PC-3 (cell line): Measurements from ENCODE around the gene PIM3. TPM values are rescaled to one million over a fixed set of nuclear protein-coding genes. Genes with fewer than 3 reads are reported as not detected.

Experiments used
- ATAC-seq: fragments of 200-7000 bp; cut with Tn5 transposase; 2 replicates; pipeline ENCODE4 v1.9.1; 2020; ENCODE audit warnings: mild to moderate bottlenecking, moderate library complexity
- BruUV-seq: library from RNA; stranded (reverse); fragments of 400-500 nt; replicated peaks from 2 replicates; lab custom pipeline; 2021; lab: Mats Ljungman, UMichigan
- CTCF ChIA-PET: fragments of 300-600 bp; sonication (Branson Sonifier 250); formaldehyde crosslinking; loops from one replicate; lab custom pipeline; 2022; ENCODE audit warnings: antibody characterized with exemption; lab: Charles Lee
- POLR2A ChIA-PET: fragments of 300-600 bp; sonication (Branson Sonifier 250); formaldehyde crosslinking; loops from one replicate; lab custom pipeline; 2022; ENCODE audit warnings: antibody characterized with exemption; ENCODE audit not compliant: unreplicated experiment; lab: Charles Lee
- DNase-seq: peaks from one replicate; pipeline ENCODE4 v3.0.0-alpha.2; 2015
- H2AFZ ChIP-seq: fragments of 300-600 bp; sonication (generic); 2 replicates; pipeline ENCODE4 v1.6.0; 2016; ENCODE audit warnings: antibody characterized with exemption, low read length
- H3F3A ChIP-seq: fragments of 300-600 bp; sonication (generic); one replicate; pipeline ENCODE4 v1.6.0; 2017; ENCODE audit warnings: antibody characterized with exemption, low read length, control low read depth, mild to moderate bottlenecking; ENCODE audit not compliant: unreplicated experiment
- H3K27ac ChIP-seq: fragments of 300-600 bp; sonication (generic); 2 replicates; pipeline ENCODE4 v1.5.1; 2016; ENCODE audit warnings: mild to moderate bottlenecking, low read length
- H3K27me3 ChIP-seq: fragments of 300-600 bp; sonication (generic); 2 replicates; pipeline ENCODE4 v1.6.1; 2016; ENCODE audit warnings: low read length, mixed read lengths
- H3K36me3 ChIP-seq: fragments of 300-600 bp; sonication (generic); 2 replicates; pipeline ENCODE4 v1.6.1; 2016; ENCODE audit warnings: low read depth, mixed run types, low read length, mixed read lengths
- H3K4me1 ChIP-seq: fragments of 300-600 bp; sonication (generic); 2 replicates; pipeline ENCODE4 v1.5.1; 2016; ENCODE audit warnings: low read length; ENCODE audit not compliant: insufficient read depth
- H3K4me2 ChIP-seq: fragments of 300-600 bp; sonication (generic); 2 replicates; pipeline ENCODE4 v1.6.0; 2016; ENCODE audit warnings: low read length
- H3K4me3 ChIP-seq: fragments of 300-600 bp; sonication (generic); 2 replicates; pipeline ENCODE4 v1.5.1; 2016; ENCODE audit warnings: mild to moderate bottlenecking, low read length, mixed read lengths
- H3K79me2 ChIP-seq: fragments of 300-600 bp; sonication (generic); 2 replicates; pipeline ENCODE4 v1.6.1; 2017; ENCODE audit warnings: low read length, mixed read lengths
- H3K9ac ChIP-seq: fragments of 300-600 bp; sonication (generic); 2 replicates; pipeline ENCODE4 v1.6.0; 2016; ENCODE audit warnings: mild to moderate bottlenecking, low read length
- H3K9me2 ChIP-seq: fragments of 300-600 bp; sonication (generic); replicated peaks from 2 replicates; pipeline ENCODE4 v1.6.1; 2016; ENCODE audit warnings: mixed run types, low read length, mixed read lengths
- H3K9me3 ChIP-seq: fragments of 300-600 bp; sonication (generic); 2 replicates; pipeline ENCODE4 v1.6.1; 2016; ENCODE audit warnings: low read length, mixed read lengths
- H4K20me1 ChIP-seq: fragments of 300-600 bp; sonication (generic); 2 replicates; pipeline ENCODE4 v1.6.1; 2016; ENCODE audit warnings: low read length, mixed read lengths
- EZH2 ChIP-seq: fragments of 300-600 bp; sonication (generic); IDR thresholded peaks from one replicate; pipeline ENCODE4 v1.6.1; 2017; ENCODE audit warnings: antibody characterized with exemption, mild to moderate bottlenecking, low read length; ENCODE audit not compliant: unreplicated experiment
- EZH2phosphoT487 ChIP-seq: fragments of 300-600 bp; sonication (generic); IDR thresholded peaks from 2 replicates; pipeline ENCODE4 v1.6.1; 2018; ENCODE audit warnings: mild to moderate bottlenecking, antibody characterized with exemption, low read length, borderline replicate concordance
- intact Hi-C: fragments of 100-400 bp; cut with micrococcal nuclease; formaldehyde crosslinking; loops from 2 replicates; pipeline ENCODE4 v1.9.0; 2023
- total RNA-seq: library from RNA; depleted of rRNA; stranded (reverse); fragments of >200 nt; gene quantifications from 2 replicates; pipeline ENCODE4 v1.2.3, GENCODE V29; 2014
- TF ChIP-seq, protein P1 (sequence below): fragments of 300-600 bp; sonication (generic); conservative IDR thresholded peaks from 2 replicates; pipeline ENCODE4 v1.5.1; 2017; ENCODE audit warnings: antibody characterized with exemption, low read depth, mild to moderate bottlenecking, low read length

The PIM3 gene
- total RNA-seq, 1 experiment from 2014 or later = 61.7 TPM

DNA sequence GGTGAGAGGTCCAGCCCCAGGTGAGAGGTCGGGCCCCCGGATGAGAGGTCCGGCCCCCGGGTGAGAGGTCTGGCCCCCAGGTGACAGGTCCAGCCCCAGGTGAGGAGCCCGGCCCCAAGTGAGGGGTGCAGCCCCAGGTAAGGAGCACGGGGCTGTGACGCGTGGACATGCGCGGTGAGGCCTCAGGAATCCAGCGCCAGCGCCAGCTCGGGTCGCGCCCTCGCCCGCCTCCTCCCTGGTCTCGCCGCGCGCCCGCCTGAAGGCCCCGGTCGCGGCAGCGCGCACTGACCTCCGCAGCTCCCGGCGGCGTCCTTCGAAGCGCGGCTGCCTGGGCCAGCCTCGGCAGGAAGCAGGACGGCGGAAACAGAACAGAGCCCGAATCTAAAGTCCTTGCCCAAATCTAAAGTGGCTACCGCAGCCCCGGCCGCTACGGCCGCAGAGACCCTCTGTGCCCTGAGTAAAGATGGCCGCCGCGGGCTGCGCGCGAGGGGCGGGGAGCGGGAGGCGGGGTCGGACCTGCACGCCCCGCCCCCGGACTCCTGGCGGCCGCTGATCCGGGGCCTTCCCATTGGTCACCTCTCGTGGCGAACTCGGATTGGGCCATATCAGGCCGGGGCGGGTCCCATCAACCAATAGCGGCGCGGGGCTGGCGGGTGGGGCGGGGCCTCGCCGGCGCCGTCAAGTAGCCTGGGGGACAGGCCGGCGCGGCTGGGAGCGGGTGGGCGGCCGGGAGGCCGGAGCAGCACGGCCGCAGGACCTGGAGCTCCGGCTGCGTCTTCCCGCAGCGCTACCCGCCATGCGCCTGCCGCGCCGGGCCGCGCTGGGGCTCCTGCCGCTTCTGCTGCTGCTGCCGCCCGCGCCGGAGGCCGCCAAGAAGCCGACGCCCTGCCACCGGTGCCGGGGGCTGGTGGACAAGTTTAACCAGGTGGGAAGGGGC, 42.3 kb upstream of the PIM3 start, which contains the start of the genes ALG12 and CRELD2:
TSS of gene ALG12 (minus strand) at position 465 of the 937 bp plus-strand sequence. CDS start 4,673 bp downstream, outside the sequence.
TSS of gene CRELD2 (plus strand) at position 661 of the 937 bp plus-strand sequence. CDS start at position 797, 136 bp downstream.
- ATAC-seq (peak; percentile 94), DNase-seq (peak; percentile 91)
- Histone ChIP-seq H3K9me2 (no peaks in the 10 kb centered on the region), H3K27ac (peak within 1 kb of the TSS; percentile 65), H3K4me2 (peak within 1 kb of the TSS; percentile 97), H2AFZ (peak within 1 kb of the TSS; percentile 94), H3K36me3 (no peaks in the 10 kb centered on the region), H3K79me2 (peaks cover 26% of the 10 kb centered on the region), H3K9ac (peak within 1 kb of the TSS; percentile 89), H3K4me1 (peaks cover 12% of the 10 kb centered on the region), H3K9me3 (no peaks in the 10 kb centered on the region), H3F3A (no peaks in the 10 kb centered on the region), H4K20me1 (no peaks in the 10 kb centered on the region), H3K27me3 (no peaks in the 10 kb centered on the region), H3K4me3 (peak within 1 kb of the TSS; percentile 78)
- intact Hi-C loops = loop anchor here (5.0 kb wide), 1 partner anchor 66 kb away; the partner anchor contains the start of gene ZBED4
- TF ChIP-seq EZH2 = no peak
- TF ChIP-seq, protein P1, sequence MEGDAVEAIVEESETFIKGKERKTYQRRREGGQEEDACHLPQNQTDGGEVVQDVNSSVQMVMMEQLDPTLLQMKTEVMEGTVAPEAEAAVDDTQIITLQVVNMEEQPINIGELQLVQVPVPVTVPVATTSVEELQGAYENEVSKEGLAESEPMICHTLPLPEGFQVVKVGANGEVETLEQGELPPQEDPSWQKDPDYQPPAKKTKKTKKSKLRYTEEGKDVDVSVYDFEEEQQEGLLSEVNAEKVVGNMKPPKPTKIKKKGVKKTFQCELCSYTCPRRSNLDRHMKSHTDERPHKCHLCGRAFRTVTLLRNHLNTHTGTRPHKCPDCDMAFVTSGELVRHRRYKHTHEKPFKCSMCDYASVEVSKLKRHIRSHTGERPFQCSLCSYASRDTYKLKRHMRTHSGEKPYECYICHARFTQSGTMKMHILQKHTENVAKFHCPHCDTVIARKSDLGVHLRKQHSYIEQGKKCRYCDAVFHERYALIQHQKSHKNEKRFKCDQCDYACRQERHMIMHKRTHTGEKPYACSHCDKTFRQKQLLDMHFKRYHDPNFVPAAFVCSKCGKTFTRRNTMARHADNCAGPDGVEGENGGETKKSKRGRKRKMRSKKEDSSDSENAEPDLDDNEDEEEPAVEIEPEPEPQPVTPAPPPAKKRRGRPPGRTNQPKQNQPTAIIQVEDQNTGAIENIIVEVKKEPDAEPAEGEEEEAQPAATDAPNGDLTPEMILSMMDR = no peak
- no peak for TF ChIP-seq EZH2phosphoT487
- no TSS peak for BruUV-seq
- POLR2A ChIA-PET = no interaction called here
- CTCF ChIA-PET = interaction anchor here (1.7 kb wide), 1 partner anchor 150 kb away, joined by 5 read pairs; no protein-coding TSS in a partner anchor

DNA sequence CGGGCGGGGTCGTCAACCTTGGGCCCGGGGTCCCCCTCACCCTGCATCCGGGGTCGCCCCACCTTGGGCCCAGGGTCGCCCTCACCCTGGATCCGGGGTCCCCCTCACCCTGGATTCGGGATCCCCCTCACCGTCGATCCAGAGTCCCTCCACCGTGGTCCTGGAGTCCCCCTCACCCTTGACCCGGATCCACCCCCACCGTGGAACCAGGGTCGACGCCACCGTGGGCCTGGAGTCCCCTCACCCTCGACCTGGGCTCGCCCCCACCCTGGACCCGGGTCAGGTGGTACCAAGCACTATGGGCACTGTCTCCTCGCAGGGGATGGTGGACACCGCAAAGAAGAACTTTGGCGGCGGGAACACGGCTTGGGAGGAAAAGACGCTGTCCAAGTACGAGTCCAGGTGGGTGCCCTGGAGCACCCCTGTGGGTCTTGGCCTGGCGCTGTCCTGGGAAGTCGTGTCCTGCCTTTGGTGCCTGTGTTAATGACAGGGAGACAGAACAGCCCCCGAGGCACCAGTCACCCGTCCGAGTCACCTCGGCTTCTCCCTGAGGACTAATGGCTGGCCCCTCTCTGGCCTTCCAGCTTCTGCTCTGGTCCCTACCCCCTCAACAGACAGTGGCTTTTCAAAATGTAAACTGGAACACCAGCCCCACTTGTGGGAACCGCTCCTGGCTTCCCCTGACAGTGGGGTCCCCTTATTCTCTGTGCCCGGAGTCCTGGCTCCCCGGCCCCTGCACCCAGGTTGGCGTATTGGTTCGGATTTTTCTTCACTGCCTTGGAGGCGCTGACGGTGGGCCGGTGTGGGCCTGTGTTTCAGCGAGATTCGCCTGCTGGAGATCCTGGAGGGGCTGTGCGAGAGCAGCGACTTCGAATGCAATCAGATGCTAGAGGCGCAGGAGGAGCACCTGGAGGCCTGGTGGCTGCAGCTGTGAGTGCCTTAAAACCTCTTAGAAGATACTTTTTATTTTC, 41.4 kb upstream of the PIM3 start:
- Histone ChIP-seq H3K9me3 (no peaks in the 10 kb centered on the region), H3K79me2 (peaks cover 26% of the 10 kb centered on the region), H4K20me1 (no peaks in the 10 kb centered on the region), H3K4me2 (peak overlapping the region; percentile 83), H3K9ac (peak overlapping the region; percentile 89), H3K27ac (no peak overlapping the region), H2AFZ (0 out of 2 replicates have a peak overlapping the region, but pooled peaks have one; percentile 7), H3K27me3 (no peaks in the 10 kb centered on the region), H3K9me2 (no peaks in the 10 kb centered on the region), H3K4me1 (peaks cover 12% of the 10 kb centered on the region), H3K4me3 (peak overlapping the region; percentile 78), H3F3A (no peaks in the 10 kb centered on the region), H3K36me3 (no peaks in the 10 kb centered on the region)
- no peak for TF ChIP-seq EZH2phosphoT487
- TF ChIP-seq, protein P1 = no peak
- no peak for ATAC-seq
- CTCF ChIA-PET = no interaction called here
- intact Hi-C loops = loop anchor here (1.0 to 5.0 kb wide), 2 partner anchors 67 to 152 kb away; partner anchors contain the start of gene ZBED4
- POLR2A ChIA-PET = no interaction called here
- no peak for DNase-seq
- TSS peak; percentile 44 for BruUV-seq
